HG03342 (cell line): ENCODE data around the gene ZNF467.

Experiments used
- ATAC-seq: cut with Tn5 transposase; IDR thresholded peaks from one replicate; pipeline ENCODE4 v1.9.1; 2021; ENCODE audit warnings: mild to moderate bottlenecking, moderate library complexity; ENCODE audit not compliant: unreplicated experiment

Gene ZNF467

DNA sequence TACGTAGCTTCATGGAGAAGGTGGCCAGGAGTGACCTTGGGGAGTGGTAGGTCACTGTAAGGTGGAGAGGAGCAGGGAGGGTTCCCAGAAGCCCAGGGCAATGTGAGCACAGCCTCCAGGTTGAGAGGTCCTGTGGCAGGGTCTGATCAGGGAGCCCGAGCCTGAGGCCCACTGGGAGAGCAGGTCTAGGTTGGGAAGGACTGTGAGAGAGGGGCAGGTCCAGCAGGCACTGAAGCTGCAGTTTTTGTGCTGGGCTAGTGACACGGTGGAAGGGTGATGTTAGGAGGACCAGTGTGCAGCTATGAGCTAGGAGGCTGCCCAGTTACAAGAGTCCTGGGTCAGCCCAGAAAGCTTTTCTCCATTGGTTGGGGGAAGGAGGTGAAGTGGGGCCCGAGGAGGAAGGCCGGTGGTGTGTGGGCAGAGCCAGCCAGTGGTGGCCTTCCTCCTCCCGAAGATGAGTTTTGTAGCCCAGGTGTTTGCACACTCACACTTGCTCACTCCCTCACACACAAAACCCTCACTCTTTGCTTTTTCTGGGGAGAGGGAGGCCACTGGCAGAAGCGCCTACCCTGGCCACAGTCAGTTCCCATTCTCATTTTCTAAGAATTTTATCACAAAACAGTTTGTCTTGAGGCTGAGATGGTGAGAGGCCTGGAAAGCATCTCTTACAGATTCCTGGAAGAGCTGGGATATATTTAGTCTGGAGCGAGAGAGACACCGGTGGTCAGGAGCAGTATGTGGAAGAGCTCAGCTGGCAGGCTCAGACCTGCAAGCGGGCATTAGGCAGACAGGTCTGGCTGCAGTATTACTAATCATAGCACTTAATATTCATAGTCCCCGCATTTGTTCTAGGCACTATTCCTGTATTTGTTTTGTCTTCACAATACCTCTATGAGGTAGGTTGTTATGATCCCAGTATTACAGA, 57.1 kb downstream of the ZNF467 start:
- ATAC-seq, result no peak

DNA sequence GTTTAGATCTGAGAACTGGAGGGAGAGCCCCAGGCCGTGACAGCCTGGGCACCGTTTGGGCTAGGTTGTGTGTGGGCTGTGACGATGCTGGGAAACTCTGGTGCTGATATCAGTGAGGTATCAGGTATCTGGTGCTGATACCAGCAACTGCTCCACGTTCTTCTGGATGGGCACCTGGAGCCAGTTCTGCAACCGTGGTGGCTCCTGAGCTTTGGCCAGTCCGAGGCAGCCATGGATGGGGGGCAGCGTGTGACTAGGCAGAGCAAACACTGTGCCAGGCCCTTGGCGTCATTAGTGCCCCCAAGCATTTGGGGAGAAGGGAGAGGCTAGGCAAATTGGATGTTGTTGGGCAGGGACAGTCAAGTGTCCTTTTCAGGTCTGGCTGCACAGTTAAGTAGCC, 57.9 kb downstream of the ZNF467 start:
- no peak for ATAC-seq

GRCh38 chr7:149714910-149715471, 58.4 kb downstream of the ZNF467 start:
- ATAC-seq, result peak; percentile 11
